ENCODE results near the gene TPST2.

Gene TPST2

GRCh38 chr22:26550498-26551033 lies 39.4 kb downstream of the TPST2 start:
- H3K9ac ChIP-seq = no peak overlapping the region
- H3K4me1 ChIP-seq = no peaks in the 10 kb centered on the region

DNA sequence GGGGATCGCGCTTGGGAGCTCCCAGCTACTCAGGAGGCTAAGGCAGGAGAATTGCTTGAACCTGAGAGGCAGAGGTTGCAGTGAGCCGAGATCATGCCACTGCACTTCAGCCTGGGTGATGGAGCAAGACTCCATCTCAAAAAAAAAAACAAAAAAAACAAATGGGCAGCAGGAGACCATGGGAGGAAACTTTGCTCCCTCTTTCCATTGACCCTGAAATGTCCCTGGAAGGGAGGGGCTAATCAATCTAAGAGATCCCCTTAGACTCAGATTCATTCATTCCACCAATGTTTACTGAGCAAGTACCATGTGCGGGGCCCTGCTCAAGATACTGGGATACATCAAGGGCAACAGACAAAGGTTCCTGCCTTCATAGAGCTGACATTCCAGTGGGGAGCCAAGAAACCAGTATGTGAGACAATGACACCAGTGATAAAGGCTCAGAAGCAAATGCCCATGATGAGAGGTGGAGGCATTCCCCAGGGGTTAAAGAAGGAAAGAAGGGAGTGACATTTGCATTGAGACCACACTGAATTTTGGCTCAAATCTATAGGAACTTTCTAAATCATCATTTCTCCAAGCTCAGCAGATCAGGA lies 39.9 kb downstream of the TPST2 start:
- TF ChIP-seq, protein P1, sequence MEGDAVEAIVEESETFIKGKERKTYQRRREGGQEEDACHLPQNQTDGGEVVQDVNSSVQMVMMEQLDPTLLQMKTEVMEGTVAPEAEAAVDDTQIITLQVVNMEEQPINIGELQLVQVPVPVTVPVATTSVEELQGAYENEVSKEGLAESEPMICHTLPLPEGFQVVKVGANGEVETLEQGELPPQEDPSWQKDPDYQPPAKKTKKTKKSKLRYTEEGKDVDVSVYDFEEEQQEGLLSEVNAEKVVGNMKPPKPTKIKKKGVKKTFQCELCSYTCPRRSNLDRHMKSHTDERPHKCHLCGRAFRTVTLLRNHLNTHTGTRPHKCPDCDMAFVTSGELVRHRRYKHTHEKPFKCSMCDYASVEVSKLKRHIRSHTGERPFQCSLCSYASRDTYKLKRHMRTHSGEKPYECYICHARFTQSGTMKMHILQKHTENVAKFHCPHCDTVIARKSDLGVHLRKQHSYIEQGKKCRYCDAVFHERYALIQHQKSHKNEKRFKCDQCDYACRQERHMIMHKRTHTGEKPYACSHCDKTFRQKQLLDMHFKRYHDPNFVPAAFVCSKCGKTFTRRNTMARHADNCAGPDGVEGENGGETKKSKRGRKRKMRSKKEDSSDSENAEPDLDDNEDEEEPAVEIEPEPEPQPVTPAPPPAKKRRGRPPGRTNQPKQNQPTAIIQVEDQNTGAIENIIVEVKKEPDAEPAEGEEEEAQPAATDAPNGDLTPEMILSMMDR (IDR thresholded peaks at IDR 0.05) = no peak
- H3K4me3 ChIP-seq (ENCODE audit: low read depth, low read length) = no peak overlapping the region
- H3K36me3 ChIP-seq (ENCODE audit: control insufficient read depth, insufficient read depth, low read length) = no peaks in the 10 kb centered on the region
- no peak overlapping the region for H3K4me2 ChIP-seq (ENCODE audit: low read length)
- no peaks in the 10 kb centered on the region for H3K9me3 ChIP-seq (ENCODE audit: control insufficient read depth, low read length)
- H3K79me2 ChIP-seq = no peaks in the 10 kb centered on the region
- H2AFZ ChIP-seq = no peak overlapping the region
- H3K4me1 ChIP-seq = no peaks in the 10 kb centered on the region
- no peak overlapping the region for H3K9ac ChIP-seq
- no peak overlapping the region for H3K27ac ChIP-seq
- no peaks in the 10 kb centered on the region for H3K27me3 ChIP-seq (ENCODE audit: control insufficient read depth, insufficient read depth, low read length)

More at GRCh38 chr22:26550498-26551033, 39.4 kb downstream of the TPST2 start:
- no peaks in the 10 kb centered on the region for H3K9me3 ChIP-seq (ENCODE audit: control insufficient read depth, low read length)
- no peaks in the 10 kb centered on the region for H3K27me3 ChIP-seq (ENCODE audit: control insufficient read depth, insufficient read depth, low read length)
- H3K36me3 ChIP-seq (ENCODE audit: control insufficient read depth, insufficient read depth, low read length) = no peaks in the 10 kb centered on the region
- TF ChIP-seq, protein P1 (IDR thresholded peaks at IDR 0.05) = no peak
- H3K4me2 ChIP-seq (ENCODE audit: low read length) = no peak overlapping the region
- H2AFZ ChIP-seq = no peak overlapping the region
- H3K27ac ChIP-seq = no peak overlapping the region
- H3K4me3 ChIP-seq (ENCODE audit: low read depth, low read length) = no peak overlapping the region
- no peaks in the 10 kb centered on the region for H3K79me2 ChIP-seq

- H2AFZ ChIP-seq = peak overlapping the region; percentile 38
- no peak overlapping the region for H3K9ac ChIP-seq
- H3K27me3 ChIP-seq (ENCODE audit: control insufficient read depth, insufficient read depth, low read length) = no peaks in the 10 kb centered on the region
- H3K4me1 ChIP-seq = no peaks in the 10 kb centered on the region
- H3K79me2 ChIP-seq = no peaks in the 10 kb centered on the region
- H3K27ac ChIP-seq = peak overlapping the region; percentile 51
- TF ChIP-seq, protein P1 (IDR thresholded peaks at IDR 0.05) = no peak
- no peaks in the 10 kb centered on the region for H3K9me3 ChIP-seq (ENCODE audit: control insufficient read depth, low read length)
- peak overlapping the region; percentile 39 for H3K4me2 ChIP-seq (ENCODE audit: low read length)
- no peaks in the 10 kb centered on the region for H3K36me3 ChIP-seq (ENCODE audit: control insufficient read depth, insufficient read depth, low read length)
- H3K4me3 ChIP-seq (ENCODE audit: low read depth, low read length) = peak overlapping the region; percentile 38
These were observed 40.9 kb downstream of the TPST2 start for GRCh38 chr22:26548984-26549383.

- no peaks in the 10 kb centered on the region for H3K9me3 ChIP-seq (ENCODE audit: control insufficient read depth, low read length)
- H3K9ac ChIP-seq = no peak overlapping the region
- no peak overlapping the region for H3K4me2 ChIP-seq (ENCODE audit: low read length)
- H3K36me3 ChIP-seq (ENCODE audit: control insufficient read depth, insufficient read depth, low read length) = no peaks in the 10 kb centered on the region
- no peaks in the 10 kb centered on the region for H3K79me2 ChIP-seq
- H3K27ac ChIP-seq = no peak overlapping the region
- H3K4me3 ChIP-seq (ENCODE audit: low read depth, low read length) = no peak overlapping the region
- H2AFZ ChIP-seq = no peak overlapping the region
- no peaks in the 10 kb centered on the region for H3K4me1 ChIP-seq
- TF ChIP-seq, protein P1 (IDR thresholded peaks at IDR 0.05) = no peak
- no peaks in the 10 kb centered on the region for H3K27me3 ChIP-seq (ENCODE audit: control insufficient read depth, insufficient read depth, low read length)
These were observed 41.6 kb downstream of the TPST2 start for GRCh38 chr22:26548303-26548702.

DNA sequence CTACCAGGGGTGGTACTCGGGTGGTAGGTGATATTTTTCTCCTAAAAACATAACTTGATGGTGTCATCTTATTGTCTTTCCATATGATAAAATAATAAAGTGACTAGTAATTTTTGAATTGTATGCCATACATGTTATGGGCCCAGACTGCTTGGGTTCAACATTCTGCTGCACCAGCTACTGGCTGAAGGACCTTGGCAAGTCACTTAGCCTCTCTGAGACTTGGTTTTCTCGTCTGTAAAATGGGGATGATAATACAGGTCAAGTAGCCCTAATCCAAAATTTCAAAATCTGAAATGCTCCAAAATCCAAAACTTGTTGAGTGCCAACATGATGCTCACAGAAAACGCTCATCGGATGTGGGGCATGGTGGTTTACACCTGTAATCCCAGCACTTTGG lies 42.1 kb downstream of the TPST2 start:
- Histone ChIP-seq H3K9me3 (ENCODE audit: control insufficient read depth, low read length) (no peaks in the 10 kb centered on the region), H3K4me3 (ENCODE audit: low read depth, low read length) (no peak overlapping the region), H3K27ac (no peak overlapping the region), H2AFZ (no peak overlapping the region), H3K79me2 (no peaks in the 10 kb centered on the region), H3K9ac (no peak overlapping the region), H3K27me3 (ENCODE audit: control insufficient read depth, insufficient read depth, low read length) (no peaks in the 10 kb centered on the region), H3K36me3 (ENCODE audit: control insufficient read depth, insufficient read depth, low read length) (no peaks in the 10 kb centered on the region), H3K4me1 (no peaks in the 10 kb centered on the region), H3K4me2 (ENCODE audit: low read length) (no peak overlapping the region)
- TF ChIP-seq, protein P1 (IDR thresholded peaks at IDR 0.05) = no peak

All from parathyroid adenoma (tissue), 2 donors.